ENCODE results near the gene GRB10.
"Not testable (repeated sequence)": the region's sequence is repeated elsewhere in the genome, so short reads cannot be mapped to it uniquely, and the experiment has no call there.

The GRB10 gene

DNA sequence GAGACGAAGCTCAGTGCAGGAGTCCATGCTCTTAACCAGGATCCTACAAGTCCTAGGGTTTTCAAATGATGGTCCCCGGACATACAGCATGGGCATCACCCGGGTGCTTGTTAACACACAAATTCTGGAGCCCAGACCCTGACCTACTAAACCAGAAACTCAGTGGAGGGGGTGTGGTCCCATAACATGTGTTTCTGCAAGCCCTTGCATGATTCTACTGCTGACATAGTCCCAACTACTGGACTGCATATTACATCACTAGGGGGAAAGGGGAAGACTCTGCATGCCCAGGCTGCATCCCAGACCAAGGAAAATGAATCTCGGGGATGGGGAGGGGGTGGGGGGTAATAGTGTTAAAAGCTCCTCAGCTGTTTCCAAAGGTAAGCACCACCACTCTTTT lies 40.3 kb downstream of the GRB10 start:
- Histone ChIP-seq H3K4me1 (ENCODE audit: insufficient read depth, low read length) (peaks cover 18% of the 10 kb centered on the region), H3K79me2 (ENCODE audit: insufficient read depth, low read length) (no peaks in the 10 kb centered on the region), H3K9me3 (ENCODE audit: insufficient read depth, low read length, severe bottlenecking) (no peaks in the 10 kb centered on the region), H3K27me3 (ENCODE audit: insufficient read depth, low read length, poor library complexity) (no peaks in the 10 kb centered on the region), H2AFZ (ENCODE audit: low read depth, low read length) (no peak overlapping the region), H4K20me1 (ENCODE audit: insufficient read depth, low read length) (no peaks in the 10 kb centered on the region), H3K9ac (ENCODE audit: low read depth, low read length) (no peak overlapping the region), H3K4me3 (ENCODE audit: low read depth in 1 of 2, low read length in 2 of 2) (no peak overlapping the region), H3K4me2 (ENCODE audit: insufficient read depth, low read length) (no peak overlapping the region), H3K36me3 (ENCODE audit: insufficient read depth, low read length) (no peaks in the 10 kb centered on the region), H3K27ac (ENCODE audit: low read length) (no peak overlapping the region)
- DNase-seq (no peak), ATAC-seq (ENCODE audit: insufficient read depth, low read depth) (no peak)
- TF ChIP-seq EZH2 (IDR thresholded peaks at IDR 0.05; ENCODE audit: borderline replicate concordance, low read depth, low read length, severe bottlenecking), result no peak
- TF ChIP-seq, protein P1, sequence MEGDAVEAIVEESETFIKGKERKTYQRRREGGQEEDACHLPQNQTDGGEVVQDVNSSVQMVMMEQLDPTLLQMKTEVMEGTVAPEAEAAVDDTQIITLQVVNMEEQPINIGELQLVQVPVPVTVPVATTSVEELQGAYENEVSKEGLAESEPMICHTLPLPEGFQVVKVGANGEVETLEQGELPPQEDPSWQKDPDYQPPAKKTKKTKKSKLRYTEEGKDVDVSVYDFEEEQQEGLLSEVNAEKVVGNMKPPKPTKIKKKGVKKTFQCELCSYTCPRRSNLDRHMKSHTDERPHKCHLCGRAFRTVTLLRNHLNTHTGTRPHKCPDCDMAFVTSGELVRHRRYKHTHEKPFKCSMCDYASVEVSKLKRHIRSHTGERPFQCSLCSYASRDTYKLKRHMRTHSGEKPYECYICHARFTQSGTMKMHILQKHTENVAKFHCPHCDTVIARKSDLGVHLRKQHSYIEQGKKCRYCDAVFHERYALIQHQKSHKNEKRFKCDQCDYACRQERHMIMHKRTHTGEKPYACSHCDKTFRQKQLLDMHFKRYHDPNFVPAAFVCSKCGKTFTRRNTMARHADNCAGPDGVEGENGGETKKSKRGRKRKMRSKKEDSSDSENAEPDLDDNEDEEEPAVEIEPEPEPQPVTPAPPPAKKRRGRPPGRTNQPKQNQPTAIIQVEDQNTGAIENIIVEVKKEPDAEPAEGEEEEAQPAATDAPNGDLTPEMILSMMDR (IDR thresholded peaks at IDR 0.05; ENCODE audit: borderline replicate concordance, extremely low read depth, low read length, poor library complexity, severe bottlenecking), result no peak

DNA sequence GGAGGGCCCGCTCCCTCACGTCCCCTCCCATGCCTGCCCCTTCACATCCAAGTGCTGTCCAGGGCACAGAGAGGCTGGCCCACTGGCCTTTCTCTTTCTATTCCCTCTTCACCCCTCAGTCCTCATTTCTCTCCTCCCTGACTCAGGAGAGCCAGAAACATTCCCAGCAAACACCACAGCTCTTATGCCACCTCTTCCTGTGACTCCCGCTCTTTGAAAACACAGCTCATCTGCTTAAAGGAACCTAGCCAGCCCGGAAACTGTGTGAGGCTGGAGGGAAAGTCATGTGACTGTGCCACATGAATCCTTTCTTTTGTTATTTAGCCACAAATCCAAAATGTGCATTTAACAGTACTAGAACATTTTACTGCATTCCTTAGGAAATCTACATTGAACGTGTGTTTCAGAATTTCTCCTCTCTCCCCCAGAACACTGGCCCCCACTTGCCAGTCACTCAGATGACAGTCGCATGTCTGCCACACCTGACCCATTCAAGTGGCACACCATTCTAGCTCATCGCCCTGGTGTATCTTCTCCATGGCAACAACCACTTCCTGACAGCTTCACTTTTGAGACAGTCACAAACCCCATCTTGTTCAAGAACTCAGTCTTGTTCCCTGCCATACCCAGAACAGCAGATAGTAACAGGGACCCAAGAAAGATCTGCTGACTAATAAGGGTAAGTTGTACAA lies 42.8 kb downstream of the GRB10 start:
- H3K27ac ChIP-seq (ENCODE audit: low read length), result peak overlapping the region; percentile 66
- H3K79me2 ChIP-seq (ENCODE audit: insufficient read depth, low read length), result no peaks in the 10 kb centered on the region
- H3K27me3 ChIP-seq (ENCODE audit: insufficient read depth, low read length, poor library complexity), result no peaks in the 10 kb centered on the region
- H3K9me3 ChIP-seq (ENCODE audit: insufficient read depth, low read length, severe bottlenecking), result no peaks in the 10 kb centered on the region
- peak overlapping the region; percentile 63 for H3K4me2 ChIP-seq (ENCODE audit: insufficient read depth, low read length)
- TF ChIP-seq, protein P1 (IDR thresholded peaks at IDR 0.05; ENCODE audit: borderline replicate concordance, extremely low read depth, low read length, poor library complexity, severe bottlenecking), result no peak
- no peak for TF ChIP-seq EZH2 (IDR thresholded peaks at IDR 0.05; ENCODE audit: borderline replicate concordance, low read depth, low read length, severe bottlenecking)
- DNase-seq, result peak; percentile 73
- peak overlapping the region; percentile 71 for H2AFZ ChIP-seq (ENCODE audit: low read depth, low read length)
- no peaks in the 10 kb centered on the region for H4K20me1 ChIP-seq (ENCODE audit: insufficient read depth, low read length)
- H3K9ac ChIP-seq (ENCODE audit: low read depth, low read length), result 0 out of 2 replicates have a peak overlapping the region, but pooled peaks have one; percentile 7
- no peaks in the 10 kb centered on the region for H3K36me3 ChIP-seq (ENCODE audit: insufficient read depth, low read length)
- peak; percentile 100 for ATAC-seq (ENCODE audit: insufficient read depth, low read depth)
- peaks cover 18% of the 10 kb centered on the region for H3K4me1 ChIP-seq (ENCODE audit: insufficient read depth, low read length)
- peak overlapping the region in 1 of 2 experiments; percentile 41; a peak in 2 of 4 replicates for H3K4me3 ChIP-seq (ENCODE audit: low read depth in 1 of 2, low read length in 2 of 2)

DNA sequence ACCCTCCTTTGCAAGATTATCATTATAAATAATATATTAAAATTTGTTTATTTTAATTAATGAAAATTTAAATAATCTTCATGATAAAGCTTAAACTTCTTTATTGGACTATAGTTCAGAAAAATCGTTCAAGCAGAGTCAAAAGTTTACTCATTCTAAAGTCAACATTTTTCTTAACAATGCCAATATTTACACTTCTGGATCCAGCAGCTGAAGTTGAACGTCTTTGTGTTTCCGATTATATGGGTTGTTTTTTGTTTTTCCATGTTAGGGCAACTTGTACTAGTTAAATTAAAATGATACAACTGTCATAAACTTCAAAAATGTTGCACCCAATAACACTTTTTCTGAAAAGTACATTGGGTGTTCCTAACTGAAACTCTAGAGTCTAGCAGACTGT lies 43.8 kb downstream of the GRB10 start:
- ATAC-seq (ENCODE audit: insufficient read depth, low read depth) (no peak), DNase-seq (no peak)
- Histone ChIP-seq H3K9ac (ENCODE audit: low read depth, low read length) (no peak overlapping the region), H3K36me3 (ENCODE audit: insufficient read depth, low read length) (no peaks in the 10 kb centered on the region), H3K79me2 (ENCODE audit: insufficient read depth, low read length) (no peaks in the 10 kb centered on the region), H3K27ac (ENCODE audit: low read length) (no peak overlapping the region), H3K4me2 (ENCODE audit: insufficient read depth, low read length) (no peak overlapping the region), H3K9me3 (ENCODE audit: insufficient read depth, low read length, severe bottlenecking) (no peaks in the 10 kb centered on the region), H3K4me3 (ENCODE audit: low read depth in 1 of 2, low read length in 2 of 2) (no peak overlapping the region), H3K27me3 (ENCODE audit: insufficient read depth, low read length, poor library complexity) (no peaks in the 10 kb centered on the region), H4K20me1 (ENCODE audit: insufficient read depth, low read length) (no peaks in the 10 kb centered on the region), H3K4me1 (ENCODE audit: insufficient read depth, low read length) (peaks cover 18% of the 10 kb centered on the region), H2AFZ (ENCODE audit: low read depth, low read length) (peak overlapping the region; percentile 71; the same call in 1 of the 2 replicates)
- TF ChIP-seq EZH2 (IDR thresholded peaks at IDR 0.05; ENCODE audit: borderline replicate concordance, low read depth, low read length, severe bottlenecking), result no peak
- TF ChIP-seq, protein P1 (IDR thresholded peaks at IDR 0.05; ENCODE audit: borderline replicate concordance, extremely low read depth, low read length, poor library complexity, severe bottlenecking), result no peak

DNA sequence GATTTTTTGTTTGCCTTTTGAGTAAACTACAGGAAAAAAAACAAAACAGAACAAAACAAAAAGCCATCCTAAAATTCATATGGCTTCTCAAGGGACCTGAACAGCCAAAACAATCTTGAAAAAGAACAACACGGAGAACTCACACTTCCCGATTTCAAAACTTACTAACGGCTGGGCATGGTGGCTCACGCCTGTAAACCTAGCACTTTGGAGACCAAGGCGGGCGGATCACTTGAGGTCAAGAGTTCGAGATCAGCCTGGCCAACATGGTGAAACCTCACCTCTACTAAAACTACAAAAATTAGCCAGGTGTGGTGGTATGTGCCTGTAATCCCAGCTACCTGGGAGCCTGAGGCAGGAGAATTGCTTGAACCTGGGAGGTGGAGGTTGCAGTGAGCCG lies 46.9 kb downstream of the GRB10 start:
- H3K27ac ChIP-seq (ENCODE audit: low read length); H3K9ac ChIP-seq (ENCODE audit: low read depth, low read length); H3K36me3 ChIP-seq (ENCODE audit: insufficient read depth, low read length); H3K27me3 ChIP-seq (ENCODE audit: insufficient read depth, low read length, poor library complexity); H3K79me2 ChIP-seq (ENCODE audit: insufficient read depth, low read length); H4K20me1 ChIP-seq (ENCODE audit: insufficient read depth, low read length); H3K4me2 ChIP-seq (ENCODE audit: insufficient read depth, low read length); H2AFZ ChIP-seq (ENCODE audit: low read depth, low read length); H3K9me3 ChIP-seq (ENCODE audit: insufficient read depth, low read length, severe bottlenecking); DNase-seq; ATAC-seq (ENCODE audit: insufficient read depth, low read depth); H3K4me3 ChIP-seq (ENCODE audit: low read depth in 1 of 2, low read length in 2 of 2): not testable (repeated sequence)
- H3K4me1 ChIP-seq (ENCODE audit: insufficient read depth, low read length), result peaks cover 18% of the 10 kb centered on the region
